MM.1S (cell line): ENCODE results near the gene SYT1.

Experiments
- DNase-seq: peaks from one replicate; pipeline ENCODE4 v3.0.0-alpha.2; 2015
- H2AFZ ChIP-seq: fragments of 300-600 bp; sonication (generic); 2 replicates; pipeline ENCODE4 v1.6.0; 2016; ENCODE audit warnings: antibody characterized with exemption, low read length
- H3F3A ChIP-seq: fragments of 300-600 bp; sonication (generic); 2 replicates; pipeline ENCODE4 v1.6.1; 2016; ENCODE audit warnings: mild to moderate bottlenecking, antibody characterized with exemption, low read length, moderate library complexity, mixed read lengths; ENCODE audit not compliant: insufficient read depth
- H3K27ac ChIP-seq: fragments of 300-600 bp; sonication (generic); 2 replicates; pipeline ENCODE4 v1.5.1; 2016; ENCODE audit warnings: mild to moderate bottlenecking, low read length
- H3K27me3 ChIP-seq: fragments of 300-600 bp; sonication (generic); replicated peaks from 2 replicates; pipeline ENCODE4 v1.6.0; 2016; ENCODE audit warnings: low read length; ENCODE audit not compliant: insufficient read depth
- H3K36me3 ChIP-seq: fragments of 300-600 bp; sonication (generic); replicated peaks from 2 replicates; pipeline ENCODE4 v1.6.1; 2016; ENCODE audit warnings: mild to moderate bottlenecking, low read length, mixed read lengths; ENCODE audit not compliant: insufficient read depth
- H3K4me1 ChIP-seq: fragments of 300-600 bp; sonication (generic); 2 replicates; pipeline ENCODE4 v1.6.1; 2016; ENCODE audit warnings: low read length, mixed read lengths
- H3K4me2 ChIP-seq: fragments of 300-600 bp; sonication (generic); 2 replicates; pipeline ENCODE4 v1.6.0; 2016; ENCODE audit warnings: low read depth, low read length
- H3K4me3 ChIP-seq: fragments of 300-600 bp; sonication (generic); 2 replicates; pipeline ENCODE4 v1.5.1; 2016; ENCODE audit warnings: low read length, mixed read lengths
- H3K79me2 ChIP-seq: fragments of 300-600 bp; sonication (generic); 2 replicates; pipeline ENCODE4 v1.6.1; 2016; ENCODE audit warnings: mixed run types, low read length, mixed read lengths
- H3K9ac ChIP-seq: fragments of 300-600 bp; sonication (generic); 2 replicates; pipeline ENCODE4 v1.6.1; 2016; ENCODE audit warnings: low read length, mixed read lengths
- H3K9me2 ChIP-seq: fragments of 300-600 bp; sonication (generic); replicated peaks from 2 replicates; pipeline ENCODE4 v1.6.1; 2016; ENCODE audit warnings: mild to moderate bottlenecking, low read length, mixed read lengths; ENCODE audit not compliant: insufficient read depth
- H3K9me3 ChIP-seq: fragments of 300-600 bp; sonication (generic); replicated peaks from 2 replicates; pipeline ENCODE4 v1.6.1; 2016; ENCODE audit warnings: mild to moderate bottlenecking, low read length, mixed read lengths; ENCODE audit not compliant: insufficient read depth
- H4K20me1 ChIP-seq: fragments of 300-600 bp; sonication (generic); 2 replicates; pipeline ENCODE4 v1.6.1; 2016; ENCODE audit warnings: mild to moderate bottlenecking, low read length, moderate library complexity, mixed read lengths; ENCODE audit not compliant: insufficient read depth
- EZH2 ChIP-seq: fragments of 300-600 bp; sonication (generic); optimal IDR thresholded peaks from 2 replicates; pipeline ENCODE3; 2017; ENCODE audit warnings: low read depth, mild to moderate bottlenecking, antibody characterized with exemption, low read length, mixed read lengths
- EZH2phosphoT487 ChIP-seq: fragments of 300-600 bp; sonication (generic); IDR thresholded peaks from 2 replicates; pipeline ENCODE4 v1.6.1; 2018; ENCODE audit warnings: antibody characterized with exemption, low read length
- TF ChIP-seq, protein P1 (sequence below): fragments of 300-600 bp; sonication (generic); IDR thresholded peaks from 2 replicates; pipeline ENCODE4 v1.5.1; 2016; ENCODE audit warnings: antibody characterized with exemption, low read length, mixed read lengths

SYT1 gene

DNA sequence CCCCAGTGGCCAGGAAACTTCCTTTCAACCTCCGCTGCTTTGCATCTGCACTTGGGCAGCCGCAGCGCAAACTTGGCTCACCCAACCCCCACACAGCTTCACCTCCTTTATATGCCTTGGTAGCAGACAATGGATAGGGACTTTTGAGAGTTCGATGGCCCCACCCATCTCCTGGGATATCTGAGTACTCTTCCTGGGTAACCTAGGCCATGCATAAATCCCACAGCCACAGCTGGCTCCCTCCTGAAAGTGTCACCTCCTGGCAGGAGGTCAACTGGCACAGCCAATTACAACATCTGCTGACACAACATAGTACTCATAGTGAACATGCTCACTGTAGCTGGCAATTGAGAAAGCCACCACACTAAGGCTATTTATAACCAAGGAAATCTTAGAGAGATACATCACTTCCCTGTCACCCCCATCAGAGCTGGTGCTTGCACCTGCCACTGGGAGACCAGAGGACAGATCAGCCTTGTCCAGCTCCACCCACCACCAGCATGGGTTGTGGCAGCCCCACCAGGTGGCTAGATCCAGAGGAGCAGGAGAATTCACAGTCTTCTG, 410.0 kb downstream of the SYT1 start:
- no peaks in the 10 kb centered on the region for H3K79me2 ChIP-seq
- peak overlapping the region; percentile 46; the same call in 1 of the 2 replicates for H3K27ac ChIP-seq
- no peaks in the 10 kb centered on the region for H3F3A ChIP-seq
- no peaks in the 10 kb centered on the region for H3K9me3 ChIP-seq
- H3K9ac ChIP-seq = no peak overlapping the region
- peaks cover 15% of the 10 kb centered on the region for H3K4me1 ChIP-seq
- no peaks in the 10 kb centered on the region for H3K27me3 ChIP-seq
- no peaks in the 10 kb centered on the region for H4K20me1 ChIP-seq
- peak overlapping the region; percentile 4; the same call in 1 of the 2 replicates for H3K4me2 ChIP-seq
- peak; percentile 88 for DNase-seq
- no peaks in the 10 kb centered on the region for H3K36me3 ChIP-seq
- H2AFZ ChIP-seq = peak overlapping the region; percentile 30; the same call in 1 of the 2 replicates
- no peak overlapping the region for H3K4me3 ChIP-seq
- TF ChIP-seq EZH2phosphoT487 (no peak), EZH2 (no peak)
- TF ChIP-seq, protein P1, sequence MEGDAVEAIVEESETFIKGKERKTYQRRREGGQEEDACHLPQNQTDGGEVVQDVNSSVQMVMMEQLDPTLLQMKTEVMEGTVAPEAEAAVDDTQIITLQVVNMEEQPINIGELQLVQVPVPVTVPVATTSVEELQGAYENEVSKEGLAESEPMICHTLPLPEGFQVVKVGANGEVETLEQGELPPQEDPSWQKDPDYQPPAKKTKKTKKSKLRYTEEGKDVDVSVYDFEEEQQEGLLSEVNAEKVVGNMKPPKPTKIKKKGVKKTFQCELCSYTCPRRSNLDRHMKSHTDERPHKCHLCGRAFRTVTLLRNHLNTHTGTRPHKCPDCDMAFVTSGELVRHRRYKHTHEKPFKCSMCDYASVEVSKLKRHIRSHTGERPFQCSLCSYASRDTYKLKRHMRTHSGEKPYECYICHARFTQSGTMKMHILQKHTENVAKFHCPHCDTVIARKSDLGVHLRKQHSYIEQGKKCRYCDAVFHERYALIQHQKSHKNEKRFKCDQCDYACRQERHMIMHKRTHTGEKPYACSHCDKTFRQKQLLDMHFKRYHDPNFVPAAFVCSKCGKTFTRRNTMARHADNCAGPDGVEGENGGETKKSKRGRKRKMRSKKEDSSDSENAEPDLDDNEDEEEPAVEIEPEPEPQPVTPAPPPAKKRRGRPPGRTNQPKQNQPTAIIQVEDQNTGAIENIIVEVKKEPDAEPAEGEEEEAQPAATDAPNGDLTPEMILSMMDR = peak; percentile 49
- H3K9me2 ChIP-seq = no peaks in the 10 kb centered on the region

DNA sequence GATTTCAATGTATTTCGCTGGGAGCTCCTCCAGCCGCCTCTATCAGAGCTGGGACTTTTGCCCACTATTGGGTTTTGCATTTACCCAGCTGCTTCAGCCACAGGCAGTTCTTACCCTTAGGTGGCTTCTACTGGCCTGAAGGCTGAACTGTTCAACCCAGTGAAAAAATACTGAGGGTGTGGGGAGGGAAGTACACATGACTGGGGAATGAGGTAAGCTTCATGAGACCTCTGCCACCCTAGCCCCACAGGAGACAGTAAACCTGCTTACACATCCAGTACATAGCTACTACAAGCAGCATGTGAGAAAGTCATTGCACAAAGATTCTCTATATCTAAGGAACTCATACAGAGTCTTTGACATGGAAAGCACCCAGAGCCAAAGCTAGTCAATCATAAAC, 411.1 kb downstream of the SYT1 start:
- DNase-seq = no peak
- H3K9ac ChIP-seq = no peak overlapping the region

DNA sequence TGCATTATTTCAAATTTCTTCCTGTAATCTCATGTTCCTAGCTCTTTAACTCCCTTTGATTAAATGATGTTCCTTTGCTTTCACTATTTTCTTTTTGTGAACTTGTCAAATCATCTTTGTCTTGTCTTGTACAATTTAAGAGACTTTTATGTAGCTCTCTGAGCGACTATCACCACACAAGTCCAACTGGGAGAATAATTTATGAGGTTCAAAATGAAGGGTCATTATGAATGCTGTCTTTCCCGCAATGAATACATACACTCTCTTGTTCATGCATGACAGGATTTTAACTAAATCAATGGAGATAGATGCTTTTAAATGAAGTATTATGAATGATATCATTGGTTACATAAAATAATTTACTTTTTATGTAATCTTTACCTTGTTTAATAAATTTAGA, 418.8 kb downstream of the SYT1 start:
- no peaks in the 10 kb centered on the region for H3K4me1 ChIP-seq

More for the DNA sequence above, 411.1 kb downstream of the SYT1 start:
- Histone ChIP-seq H3K9me2 (no peaks in the 10 kb centered on the region), H3K27me3 (no peaks in the 10 kb centered on the region), H3K36me3 (no peaks in the 10 kb centered on the region), H3K9me3 (no peaks in the 10 kb centered on the region), H3K4me2 (no peak overlapping the region), H3K4me3 (no peak overlapping the region), H3K4me1 (peaks cover 15% of the 10 kb centered on the region), H4K20me1 (no peaks in the 10 kb centered on the region), H3K79me2 (no peaks in the 10 kb centered on the region), H3K27ac (no peak overlapping the region), H3F3A (no peaks in the 10 kb centered on the region), H2AFZ (no peak overlapping the region)
- TF ChIP-seq EZH2 (no peak), EZH2phosphoT487 (no peak)
- TF ChIP-seq, protein P1 = no peak

More for the DNA sequence above, 418.8 kb downstream of the SYT1 start:
- Histone ChIP-seq H3K79me2 (no peaks in the 10 kb centered on the region), H3K27me3 (no peaks in the 10 kb centered on the region), H3K9ac (no peak overlapping the region), H3F3A (no peaks in the 10 kb centered on the region), H3K9me2 (no peaks in the 10 kb centered on the region), H4K20me1 (no peaks in the 10 kb centered on the region), H3K4me2 (no peak overlapping the region), H3K36me3 (no peaks in the 10 kb centered on the region), H3K9me3 (no peaks in the 10 kb centered on the region), H2AFZ (no peak overlapping the region), H3K4me3 (no peak overlapping the region), H3K27ac (no peak overlapping the region)
- DNase-seq = no peak
- TF ChIP-seq, protein P1 = no peak
- TF ChIP-seq EZH2phosphoT487 (no peak), EZH2 (no peak)
